Mesendoderm (in vitro differentiated cells): ENCODE measurements around the gene FASTKD2. TPM values are rescaled to one million over a fixed set of nuclear protein-coding genes. Genes with fewer than 3 reads are reported as not detected.

Experiments
- small RNA-seq: library from polyadenylated mRNA; stranded (forward); fragments of <200 nt; extraction: miRNeasy Mini kit (QIAGEN cat#:217004); gene quantifications from one replicate; pipeline ENCODE3, GENCODE V24; 2013; ENCODE audit not compliant: insufficient read depth

Gene FASTKD2

Small RNA genes within 50 kb of the gene (small RNA-seq; reads per million reads assigned to genes)
- not detected for gene MIR3130-2
